HEK293T (cell line): ENCODE measurements around the gene GPALPP1.

Source experiments
- ARNT ChIP-seq: fragments of 450-650 bp; IDR thresholded peaks from 2 replicates; pipeline ENCODE4 v1.6.1; 2017; ENCODE audit warnings: mild to moderate bottlenecking
- BHLHE40 ChIP-seq: fragments of 450-650 bp; IDR thresholded peaks from 2 replicates; pipeline ENCODE4 v1.6.1; 2016; ENCODE audit warnings: mild to moderate bottlenecking, moderate library complexity, borderline replicate concordance
- FOXK2 ChIP-seq: fragments of 450-650 bp; IDR thresholded peaks from 2 replicates; pipeline ENCODE4 v1.6.1; 2016; ENCODE audit warnings: mild to moderate bottlenecking
- FOXM1 ChIP-seq: fragments of 450-650 bp; IDR thresholded peaks from 2 replicates; pipeline ENCODE4 v1.6.1; 2017; ENCODE audit warnings: mild to moderate bottlenecking, borderline replicate concordance
- LEF1 ChIP-seq: fragments of 450-650 bp; IDR thresholded peaks from 2 replicates; pipeline ENCODE4 v1.6.1; 2017; ENCODE audit warnings: mild to moderate bottlenecking, borderline replicate concordance
- NFRKB ChIP-seq: fragments of 450-650 bp; IDR thresholded peaks from 2 replicates; pipeline ENCODE4 v1.6.1; 2016; ENCODE audit warnings: mild to moderate bottlenecking, moderate library complexity
- PKNOX1 ChIP-seq: fragments of 450-650 bp; IDR thresholded peaks from 2 replicates; pipeline ENCODE4 v1.6.1; 2016
- SP1 ChIP-seq: fragments of 450-650 bp; IDR thresholded peaks from 2 replicates; pipeline ENCODE4 v1.6.1; 2017
- SUZ12 ChIP-seq: fragments of 450-650 bp; IDR thresholded peaks from 2 replicates; pipeline ENCODE4 v1.6.1; 2016; ENCODE audit warnings: mild to moderate bottlenecking
- TARDBP ChIP-seq: fragments of 450-650 bp; IDR thresholded peaks from 2 replicates; pipeline ENCODE4 v1.6.1; 2016

GRCh38 chr13:44971656-44972595, 17.4 kb upstream of the GPALPP1 start:
- TF ChIP-seq SP1 = no peak
- no peak for TF ChIP-seq BHLHE40
- no peak for TF ChIP-seq FOXM1
- TF ChIP-seq LEF1 = no peak
- TF ChIP-seq ARNT = no peak
- TF ChIP-seq NFRKB = no peak
- no peak for TF ChIP-seq SUZ12
- no peak for TF ChIP-seq TARDBP
- TF ChIP-seq FOXK2 = no peak
- no peak for TF ChIP-seq PKNOX1
